Endothelial cell of umbilical vein (primary cell): Measurements from ENCODE around the gene NXNL2.

Source experiments
- CTCF ChIP-seq, 2 donors: IDR thresholded peaks; 1 replicate in 1 of 2; 2 replicates in 1 of 2; pipeline ENCODE4 v1.5.1; 2011; ENCODE audit warnings: low read length in 2 of 2, mild to moderate bottlenecking in 2 of 2, moderate library complexity in 2 of 2, control low read depth in 1 of 2, inconsistent platforms in 1 of 2, low read depth in 1 of 2; ENCODE audit not compliant: insufficient read depth in 1 of 2; ENCODE audit errors: extremely low read depth in 1 of 2
- EZH2 ChIP-seq: IDR thresholded peaks from 2 replicates; pipeline ENCODE4 v1.6.1; 2012; ENCODE audit warnings: borderline replicate concordance, low read depth, mild to moderate bottlenecking, moderate library complexity, low read length, inconsistent platforms; ENCODE audit not compliant: severe bottlenecking
- POLR2A ChIP-seq: IDR thresholded peaks from 2 replicates; pipeline ENCODE4 v1.6.1; 2012; ENCODE audit warnings: low read depth, mild to moderate bottlenecking, control low read depth, low read length
- POLR2AphosphoS5 ChIP-seq: IDR thresholded peaks from 2 replicates; pipeline ENCODE4 v1.6.1; 2012; ENCODE audit warnings: low read depth, mild to moderate bottlenecking, control low read depth, low read length, moderate library complexity; ENCODE audit not compliant: insufficient read depth

- no peak for TF ChIP-seq POLR2AphosphoS5
- no peak for TF ChIP-seq EZH2
- TF ChIP-seq CTCF (IDR thresholded peaks at IDR 0.05; ENCODE audit: extremely low read depth in 1 of 2, insufficient read depth in 1 of 2, low read depth in 1 of 2, low read length in 2 of 2) = no peak
- no peak for TF ChIP-seq POLR2A
Measured at GRCh38 chr9:88533951-88534455, 975 bp upstream of the NXNL2 start.
